Ectodermal cell (in vitro differentiated cells): Measurements from ENCODE around the gene GMPR.

Experiments used
- H3K27ac ChIP-seq: 2 replicates; pipeline ENCODE4 v1.7.0; 2013; ENCODE audit warnings: mild to moderate bottlenecking, low read depth, low read length; ENCODE audit not compliant: insufficient read depth, poor library complexity, severe bottlenecking
- H3K27me3 ChIP-seq: 2 replicates; pipeline ENCODE4 v1.7.0; 2013; ENCODE audit warnings: mild to moderate bottlenecking, low read length; ENCODE audit not compliant: insufficient read depth, control insufficient read depth, poor library complexity, severe bottlenecking
- H3K36me3 ChIP-seq: one replicate; pipeline ENCODE4 v1.7.0; 2013; ENCODE audit warnings: low read length; ENCODE audit not compliant: control insufficient read depth, insufficient read depth
- H3K4me1 ChIP-seq: one replicate; pipeline ENCODE4 v1.7.0; 2013; ENCODE audit warnings: low read length; ENCODE audit not compliant: control insufficient read depth, insufficient read depth
- H3K4me3 ChIP-seq: 2 replicates; pipeline ENCODE4 v1.7.0; 2013; ENCODE audit warnings: low read depth, low read length, control low read depth; ENCODE audit not compliant: insufficient read depth
- H3K9me3 ChIP-seq: 2 replicates; pipeline ENCODE4 v1.7.0; 2013; ENCODE audit warnings: mild to moderate bottlenecking, low read length, moderate library complexity; ENCODE audit not compliant: control insufficient read depth
- WGBS, 2 experiments: methylation state at CpG; one replicate each; pipeline ENCODE4 v1.1.7; 2013; ENCODE audit warnings: missing lambda C conversion rate in 2 of 2; 5-methylcytosine and 5-hydroxymethylcytosine counted together

Gene GMPR

DNA sequence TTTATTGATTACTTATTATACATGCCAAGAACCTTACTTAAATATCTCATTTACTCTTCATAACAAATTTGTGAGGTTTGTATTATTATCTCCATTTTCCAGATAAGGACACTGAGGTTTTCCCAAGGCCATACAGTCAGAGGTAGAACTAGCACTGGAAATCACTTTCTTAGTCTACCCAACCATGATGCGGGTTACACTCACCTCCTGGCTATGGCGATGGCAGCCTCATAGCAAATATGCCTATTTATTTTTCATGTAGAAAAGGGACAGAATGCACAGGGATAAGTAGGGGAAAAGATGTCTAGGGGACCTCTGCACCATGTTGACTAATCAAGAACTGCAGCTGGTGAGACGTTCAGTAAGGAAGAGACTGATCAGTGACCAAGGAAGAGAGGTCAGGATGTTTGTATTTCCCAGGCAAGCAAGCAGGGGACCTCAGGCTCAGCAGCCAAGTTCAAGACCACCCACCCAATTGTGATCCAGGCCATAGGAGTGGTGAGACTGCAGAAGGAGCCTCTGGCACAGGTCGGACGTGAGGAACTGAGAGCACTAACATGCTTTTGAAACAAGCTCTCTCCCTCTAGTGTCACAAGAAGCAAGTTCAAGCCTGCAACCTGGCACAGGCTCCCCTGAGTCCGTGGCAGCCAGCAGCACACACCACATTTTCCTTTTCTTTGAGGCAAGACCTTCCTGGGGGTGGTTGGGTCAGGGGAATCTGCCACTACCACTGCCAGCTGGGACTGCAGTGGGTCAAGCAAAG lies 97.8 kb downstream of the GMPR start:
- Histone ChIP-seq H3K9me3 (no peaks in the 10 kb centered on the region), H3K4me3 (no peak overlapping the region), H3K36me3 (no peaks in the 10 kb centered on the region), H3K27ac (no peak overlapping the region), H3K27me3 (no peaks in the 10 kb centered on the region), H3K4me1 (peaks cover 6% of the 10 kb centered on the region)
- 81 to 88% methylated on average over 6 of the region's 6 CpGs for WGBS, 2 experiments

GRCh38 chr6:16336911-16337294 lies 98.5 kb downstream of the GMPR start:
- no peak overlapping the region for H3K27ac ChIP-seq
- no peaks in the 10 kb centered on the region for H3K9me3 ChIP-seq
- no peaks in the 10 kb centered on the region for H3K36me3 ChIP-seq
- no peaks in the 10 kb centered on the region for H3K27me3 ChIP-seq
- H3K4me3 ChIP-seq: no peak overlapping the region
- H3K4me1 ChIP-seq: peaks cover 6% of the 10 kb centered on the region
- 92 to 97% methylated on average over 6 of the region's 6 CpGs for WGBS, 2 experiments

- Histone ChIP-seq H3K27ac (no peak overlapping the region), H3K4me1 (peaks cover 3% of the 10 kb centered on the region), H3K36me3 (no peaks in the 10 kb centered on the region), H3K4me3 (no peak overlapping the region), H3K27me3 (no peaks in the 10 kb centered on the region), H3K9me3 (no peaks in the 10 kb centered on the region)
- WGBS, 2 experiments: 86% methylated on average over 13 of the region's 13 CpGs
Measured at GRCh38 chr6:16337295-16337975, 99.0 kb downstream of the GMPR start.

GRCh38 chr6:16338577-16339264 lies 100.3 kb downstream of the GMPR start:
- 69 to 70% methylated on average over 10 of the region's 10 CpGs for WGBS, 2 experiments
- H3K4me3 ChIP-seq: no peak overlapping the region
- H3K27me3 ChIP-seq: no peaks in the 10 kb centered on the region
- H3K27ac ChIP-seq: no peak overlapping the region
- H3K4me1 ChIP-seq: no peaks in the 10 kb centered on the region
- no peaks in the 10 kb centered on the region for H3K9me3 ChIP-seq
- H3K36me3 ChIP-seq: no peaks in the 10 kb centered on the region

DNA sequence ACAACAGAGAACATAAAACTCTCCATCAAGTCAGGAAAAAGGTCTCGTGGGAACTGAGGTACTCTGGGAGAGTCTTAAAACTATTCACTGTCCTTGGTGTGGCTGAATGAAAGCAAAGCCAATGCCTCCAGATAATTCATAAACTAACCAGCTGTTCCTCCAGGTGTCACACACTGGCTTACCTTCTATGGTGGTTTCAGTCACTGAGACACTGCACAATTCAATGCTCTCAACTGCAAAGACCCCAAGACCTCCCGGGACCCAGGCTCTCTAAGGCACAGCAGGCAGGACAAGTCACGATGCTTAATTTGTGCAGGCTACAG lies 100.8 kb downstream of the GMPR start:
- Histone ChIP-seq H3K9me3 (no peaks in the 10 kb centered on the region), H3K4me1 (no peaks in the 10 kb centered on the region), H3K27ac (no peak overlapping the region), H3K27me3 (no peaks in the 10 kb centered on the region), H3K36me3 (no peaks in the 10 kb centered on the region), H3K4me3 (no peak overlapping the region)
- 81% methylated on average over 3 of the region's 3 CpGs for WGBS, 2 experiments

DNA sequence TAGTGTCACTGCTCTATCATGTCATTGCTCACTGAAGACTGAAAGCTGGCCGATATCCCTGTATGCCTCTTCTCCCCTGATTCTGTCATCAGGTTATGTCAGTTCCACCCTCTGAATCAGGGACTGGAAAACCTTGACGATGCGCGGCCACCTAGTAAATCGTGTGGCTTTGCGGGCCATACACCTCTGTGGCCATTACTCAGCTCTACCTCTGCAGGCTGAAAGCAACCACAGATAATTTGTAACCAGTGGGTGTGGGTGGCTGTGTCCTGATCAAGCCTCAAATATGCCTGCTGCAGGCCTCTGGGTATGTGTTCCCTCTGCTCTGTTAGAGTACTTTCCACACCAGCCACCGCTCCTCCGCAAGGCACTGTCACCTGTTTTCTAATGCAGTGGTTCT lies 105.2 kb downstream of the GMPR start:
- Histone ChIP-seq H3K9me3 (no peaks in the 10 kb centered on the region), H3K27me3 (no peaks in the 10 kb centered on the region), H3K36me3 (no peaks in the 10 kb centered on the region), H3K27ac (no peak overlapping the region), H3K4me1 (peaks cover 9% of the 10 kb centered on the region), H3K4me3 (no peak overlapping the region)
- WGBS, 2 experiments: 94 to 97% methylated on average over 8 of the region's 8 CpGs

- WGBS, 2 experiments: 96 to 97% methylated on average over 6 of the region's 6 CpGs
- Histone ChIP-seq H3K4me3 (no peak overlapping the region), H3K4me1 (peaks cover 9% of the 10 kb centered on the region), H3K9me3 (no peaks in the 10 kb centered on the region), H3K36me3 (no peaks in the 10 kb centered on the region), H3K27ac (no peak overlapping the region), H3K27me3 (no peaks in the 10 kb centered on the region)
Measured at GRCh38 chr6:16344756-16345155, 106.4 kb downstream of the GMPR start.
